ENCODE data around the gene LCE1B.

The LCE1B gene

DNA sequence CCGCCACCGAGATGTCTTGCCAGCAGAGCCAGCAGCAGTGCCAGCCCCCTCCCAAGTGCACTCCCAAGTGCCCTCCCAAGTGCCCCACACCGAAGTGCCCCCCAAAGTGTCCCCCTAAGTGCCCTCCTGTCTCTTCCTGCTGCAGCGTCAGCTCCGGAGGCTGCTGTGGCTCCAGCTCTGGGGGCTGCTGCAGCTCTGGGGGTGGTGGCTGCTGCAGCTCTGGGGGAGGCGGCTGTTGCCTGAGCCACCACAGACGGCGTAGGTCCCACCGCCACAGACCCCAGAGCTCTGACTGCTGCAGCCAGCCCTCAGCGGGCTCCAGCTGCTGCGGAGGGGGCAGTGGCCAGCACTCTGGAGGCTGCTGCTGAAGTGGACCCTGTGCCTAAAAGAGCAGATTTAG lies 35.4 kb upstream of the LCE1B start:
- TF ChIP-seq, protein P1, sequence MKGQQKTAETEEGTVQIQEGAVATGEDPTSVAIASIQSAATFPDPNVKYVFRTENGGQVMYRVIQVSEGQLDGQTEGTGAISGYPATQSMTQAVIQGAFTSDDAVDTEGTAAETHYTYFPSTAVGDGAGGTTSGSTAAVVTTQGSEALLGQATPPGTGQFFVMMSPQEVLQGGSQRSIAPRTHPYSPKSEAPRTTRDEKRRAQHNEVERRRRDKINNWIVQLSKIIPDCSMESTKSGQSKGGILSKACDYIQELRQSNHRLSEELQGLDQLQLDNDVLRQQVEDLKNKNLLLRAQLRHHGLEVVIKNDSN (IDR thresholded peaks at IDR 0.05), result no peak
- no peak for TF ChIP-seq EP300 (IDR thresholded peaks at IDR 0.05; ENCODE audit: borderline replicate concordance)
- no peak for TF ChIP-seq TEAD4 (IDR thresholded peaks at IDR 0.05)
- TF ChIP-seq, protein P2, sequence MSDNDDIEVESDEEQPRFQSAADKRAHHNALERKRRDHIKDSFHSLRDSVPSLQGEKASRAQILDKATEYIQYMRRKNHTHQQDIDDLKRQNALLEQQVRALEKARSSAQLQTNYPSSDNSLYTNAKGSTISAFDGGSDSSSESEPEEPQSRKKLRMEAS (IDR thresholded peaks at IDR 0.05), result no peak
- no peak for TF ChIP-seq ZBTB7A (IDR thresholded peaks at IDR 0.05; ENCODE audit: low read depth)
- TF ChIP-seq NFIC (IDR thresholded peaks at IDR 0.05), result no peak
- no peak for TF ChIP-seq EGR1 (IDR thresholded peaks at IDR 0.05)
- TF ChIP-seq YY1 (IDR thresholded peaks at IDR 0.05; ENCODE audit: low read depth), result no peak
- TF ChIP-seq CEBPB (IDR thresholded peaks at IDR 0.05), result no peak
- no peak for TF ChIP-seq TCF12 (IDR thresholded peaks at IDR 0.05; ENCODE audit: low read depth)
- TF ChIP-seq TAF1 (IDR thresholded peaks at IDR 0.05; ENCODE audit: low read depth), result no peak
- TF ChIP-seq RAD21 (IDR thresholded peaks at IDR 0.05; ENCODE audit: low read depth), result no peak
- TF ChIP-seq, protein P3, sequence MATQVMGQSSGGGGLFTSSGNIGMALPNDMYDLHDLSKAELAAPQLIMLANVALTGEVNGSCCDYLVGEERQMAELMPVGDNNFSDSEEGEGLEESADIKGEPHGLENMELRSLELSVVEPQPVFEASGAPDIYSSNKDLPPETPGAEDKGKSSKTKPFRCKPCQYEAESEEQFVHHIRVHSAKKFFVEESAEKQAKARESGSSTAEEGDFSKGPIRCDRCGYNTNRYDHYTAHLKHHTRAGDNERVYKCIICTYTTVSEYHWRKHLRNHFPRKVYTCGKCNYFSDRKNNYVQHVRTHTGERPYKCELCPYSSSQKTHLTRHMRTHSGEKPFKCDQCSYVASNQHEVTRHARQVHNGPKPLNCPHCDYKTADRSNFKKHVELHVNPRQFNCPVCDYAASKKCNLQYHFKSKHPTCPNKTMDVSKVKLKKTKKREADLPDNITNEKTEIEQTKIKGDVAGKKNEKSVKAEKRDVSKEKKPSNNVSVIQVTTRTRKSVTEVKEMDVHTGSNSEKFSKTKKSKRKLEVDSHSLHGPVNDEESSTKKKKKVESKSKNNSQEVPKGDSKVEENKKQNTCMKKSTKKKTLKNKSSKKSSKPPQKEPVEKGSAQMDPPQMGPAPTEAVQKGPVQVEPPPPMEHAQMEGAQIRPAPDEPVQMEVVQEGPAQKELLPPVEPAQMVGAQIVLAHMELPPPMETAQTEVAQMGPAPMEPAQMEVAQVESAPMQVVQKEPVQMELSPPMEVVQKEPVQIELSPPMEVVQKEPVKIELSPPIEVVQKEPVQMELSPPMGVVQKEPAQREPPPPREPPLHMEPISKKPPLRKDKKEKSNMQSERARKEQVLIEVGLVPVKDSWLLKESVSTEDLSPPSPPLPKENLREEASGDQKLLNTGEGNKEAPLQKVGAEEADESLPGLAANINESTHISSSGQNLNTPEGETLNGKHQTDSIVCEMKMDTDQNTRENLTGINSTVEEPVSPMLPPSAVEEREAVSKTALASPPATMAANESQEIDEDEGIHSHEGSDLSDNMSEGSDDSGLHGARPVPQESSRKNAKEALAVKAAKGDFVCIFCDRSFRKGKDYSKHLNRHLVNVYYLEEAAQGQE (IDR thresholded peaks at IDR 0.05; ENCODE audit: low read depth), result no peak
- no peak for TF ChIP-seq FOXM1 (IDR thresholded peaks at IDR 0.05; ENCODE audit: borderline replicate concordance, low read depth)
- no peak for TF ChIP-seq CREB1 (IDR thresholded peaks at IDR 0.05; ENCODE audit: low read depth)

DNA sequence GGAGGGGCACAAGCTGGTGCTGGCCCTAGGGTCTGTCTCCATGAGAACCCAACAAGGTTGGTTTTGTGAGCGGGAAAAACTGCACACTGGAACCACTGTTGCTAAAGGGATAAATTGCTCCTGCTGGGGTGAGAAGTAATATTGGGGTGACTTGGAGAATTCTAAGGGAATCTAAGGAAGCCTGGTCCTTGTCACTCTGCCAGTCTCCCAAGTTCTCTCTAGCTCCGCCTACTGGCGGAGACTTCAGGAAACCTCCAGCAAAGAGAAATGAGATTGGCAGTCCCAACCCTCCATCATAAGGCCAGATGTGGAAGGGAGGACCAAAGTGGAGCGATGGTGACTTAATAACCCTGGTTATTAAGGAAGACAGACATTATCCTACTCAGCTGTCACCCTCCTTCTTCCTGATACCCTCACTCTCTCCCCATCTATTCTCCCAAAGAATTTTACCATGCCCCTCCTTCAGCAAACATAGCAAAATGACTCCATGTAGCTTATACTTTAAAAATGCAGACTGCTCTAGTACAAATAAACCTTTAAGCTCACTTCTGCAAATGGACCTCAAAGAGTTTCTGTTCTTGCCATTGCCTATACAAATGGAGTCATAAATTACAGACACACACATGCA lies 34.1 kb upstream of the LCE1B start:
- no peak for TF ChIP-seq EP300 (IDR thresholded peaks at IDR 0.05; ENCODE audit: borderline replicate concordance)
- no peak for TF ChIP-seq TEAD4 (IDR thresholded peaks at IDR 0.05)
- TF ChIP-seq CEBPB (IDR thresholded peaks at IDR 0.05), result no peak
- TF ChIP-seq, protein P3 (IDR thresholded peaks at IDR 0.05; ENCODE audit: low read depth), result no peak
- no peak for TF ChIP-seq ZBTB7A (IDR thresholded peaks at IDR 0.05; ENCODE audit: low read depth)
- TF ChIP-seq TAF1 (IDR thresholded peaks at IDR 0.05; ENCODE audit: low read depth), result no peak
- TF ChIP-seq EGR1 (IDR thresholded peaks at IDR 0.05), result no peak
- no peak for TF ChIP-seq TCF12 (IDR thresholded peaks at IDR 0.05; ENCODE audit: low read depth)
- TF ChIP-seq CREB1 (IDR thresholded peaks at IDR 0.05; ENCODE audit: low read depth), result no peak
- no peak for TF ChIP-seq YY1 (IDR thresholded peaks at IDR 0.05; ENCODE audit: low read depth)
- no peak for TF ChIP-seq RAD21 (IDR thresholded peaks at IDR 0.05; ENCODE audit: low read depth)

DNA sequence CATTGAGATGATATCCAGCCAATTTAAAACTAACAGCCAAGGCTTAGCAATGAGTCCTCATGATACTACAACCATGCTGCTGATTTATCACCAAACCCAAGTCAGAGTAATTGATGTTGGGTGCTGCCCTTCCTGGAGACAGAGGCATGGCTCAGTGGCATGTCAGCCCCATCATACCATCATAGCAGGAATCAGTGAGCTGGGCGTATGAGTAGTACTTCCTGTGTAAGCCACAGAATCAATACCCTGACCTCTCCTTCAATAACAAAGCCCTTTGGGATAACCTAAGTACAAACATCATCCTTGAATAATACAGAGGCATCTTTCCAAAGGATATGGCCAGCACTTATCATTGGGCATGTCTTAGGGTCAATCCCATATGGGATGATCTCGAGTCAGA lies 28.7 kb upstream of the LCE1B start:
- TF ChIP-seq EGR1 (IDR thresholded peaks at IDR 0.05), result no peak

DNA sequence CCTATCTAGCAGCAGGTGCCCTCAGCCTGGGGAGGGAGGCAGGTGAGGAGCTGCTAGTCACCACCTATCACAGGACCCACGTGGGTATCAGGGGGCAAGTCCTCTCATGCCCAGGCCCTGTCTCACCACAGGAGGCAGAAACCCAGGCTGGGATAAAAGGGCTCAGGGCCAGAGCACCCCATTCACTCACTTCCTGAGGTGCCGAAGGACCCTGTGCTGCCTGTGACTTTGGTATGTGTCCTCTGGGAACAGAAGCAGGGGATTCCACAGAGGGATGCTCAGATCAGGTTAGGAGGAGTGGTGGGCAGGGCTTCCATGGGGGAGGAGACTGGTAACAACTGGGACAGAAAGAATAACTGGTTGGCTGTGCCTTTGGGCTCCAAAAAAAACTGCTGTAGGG lies 25.7 kb upstream of the LCE1B start, which contains the start of gene LCE1E:
TSS of gene LCE1E (plus strand) at position 181 of the 400 bp plus-strand sequence. CDS start 1,043 bp downstream, outside the sequence.
- TF ChIP-seq RAD21 (IDR thresholded peaks at IDR 0.05; ENCODE audit: low read depth) (no peak), NFIC (IDR thresholded peaks at IDR 0.05) (no peak), CEBPB (IDR thresholded peaks at IDR 0.05) (no peak), ZBTB7A (IDR thresholded peaks at IDR 0.05; ENCODE audit: low read depth) (no peak), TAF1 (IDR thresholded peaks at IDR 0.05; ENCODE audit: low read depth) (no peak), EP300 (IDR thresholded peaks at IDR 0.05; ENCODE audit: borderline replicate concordance) (no peak), TCF12 (IDR thresholded peaks at IDR 0.05; ENCODE audit: low read depth) (no peak), YY1 (IDR thresholded peaks at IDR 0.05; ENCODE audit: low read depth) (no peak), CREB1 (IDR thresholded peaks at IDR 0.05; ENCODE audit: low read depth) (no peak), EGR1 (IDR thresholded peaks at IDR 0.05) (no peak), FOXM1 (IDR thresholded peaks at IDR 0.05; ENCODE audit: borderline replicate concordance, low read depth) (no peak), TEAD4 (IDR thresholded peaks at IDR 0.05) (no peak)
- TF ChIP-seq, protein P2 (IDR thresholded peaks at IDR 0.05), result no peak
- TF ChIP-seq, protein P3 (IDR thresholded peaks at IDR 0.05; ENCODE audit: low read depth), result no peak
- TF ChIP-seq, protein P1 (IDR thresholded peaks at IDR 0.05), result no peak
